ENCODE results near the gene VAC14.

DNA sequence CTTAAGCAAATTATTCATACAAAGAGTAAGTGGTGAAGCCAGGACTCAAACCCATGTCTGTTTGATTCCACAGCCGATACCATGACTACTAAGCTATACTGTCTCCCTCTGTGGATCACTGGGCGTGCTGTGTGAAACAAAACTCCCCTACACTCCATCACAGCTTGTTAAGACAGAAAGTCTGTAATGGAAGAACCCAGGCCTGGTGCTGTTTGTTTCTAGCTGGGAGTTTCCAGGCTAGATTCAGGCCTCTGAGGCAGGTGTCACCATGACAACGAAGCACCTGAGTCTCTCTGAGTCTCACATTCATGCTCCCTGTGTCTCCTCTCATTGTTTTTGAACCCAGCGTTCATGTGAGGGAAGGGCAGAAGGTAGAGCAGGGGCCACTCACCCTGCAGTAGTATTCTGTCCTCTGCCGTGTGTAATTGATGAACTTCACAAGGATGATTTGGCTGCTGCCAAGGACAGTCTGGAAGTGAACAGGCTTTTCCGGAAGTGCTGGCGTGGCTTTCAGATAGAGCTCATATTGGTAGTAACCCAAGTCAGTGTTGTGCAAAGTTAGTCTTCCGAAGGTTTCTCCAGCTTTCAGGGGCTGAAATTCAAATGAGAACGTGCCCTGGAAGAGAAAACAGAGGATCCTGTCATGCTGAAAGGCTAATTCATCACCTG is 8.6 kb upstream of the VAC14 start:
- TF ChIP-seq, protein P1, sequence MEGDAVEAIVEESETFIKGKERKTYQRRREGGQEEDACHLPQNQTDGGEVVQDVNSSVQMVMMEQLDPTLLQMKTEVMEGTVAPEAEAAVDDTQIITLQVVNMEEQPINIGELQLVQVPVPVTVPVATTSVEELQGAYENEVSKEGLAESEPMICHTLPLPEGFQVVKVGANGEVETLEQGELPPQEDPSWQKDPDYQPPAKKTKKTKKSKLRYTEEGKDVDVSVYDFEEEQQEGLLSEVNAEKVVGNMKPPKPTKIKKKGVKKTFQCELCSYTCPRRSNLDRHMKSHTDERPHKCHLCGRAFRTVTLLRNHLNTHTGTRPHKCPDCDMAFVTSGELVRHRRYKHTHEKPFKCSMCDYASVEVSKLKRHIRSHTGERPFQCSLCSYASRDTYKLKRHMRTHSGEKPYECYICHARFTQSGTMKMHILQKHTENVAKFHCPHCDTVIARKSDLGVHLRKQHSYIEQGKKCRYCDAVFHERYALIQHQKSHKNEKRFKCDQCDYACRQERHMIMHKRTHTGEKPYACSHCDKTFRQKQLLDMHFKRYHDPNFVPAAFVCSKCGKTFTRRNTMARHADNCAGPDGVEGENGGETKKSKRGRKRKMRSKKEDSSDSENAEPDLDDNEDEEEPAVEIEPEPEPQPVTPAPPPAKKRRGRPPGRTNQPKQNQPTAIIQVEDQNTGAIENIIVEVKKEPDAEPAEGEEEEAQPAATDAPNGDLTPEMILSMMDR (IDR thresholded peaks at IDR 0.05 in 2 of 3, conservative IDR thresholded peaks at IDR 0.05 in 1 of 3; ENCODE audit: borderline replicate concordance in 1 of 3, insufficient read depth in 1 of 3, low read depth in 2 of 3, low read length in 2 of 3): no peak
- TF ChIP-seq EZH2phosphoT487 (IDR thresholded peaks at IDR 0.05; ENCODE audit: borderline replicate concordance) (no peak), POLR2A (IDR thresholded peaks at IDR 0.05; ENCODE audit: borderline replicate concordance, extremely low read depth, insufficient read depth, insufficient read length) (no peak), EZH2 (IDR thresholded peaks at IDR 0.05) (no peak), JUND (IDR thresholded peaks at IDR 0.05) (no peak), RAD21 (IDR thresholded peaks at IDR 0.05; ENCODE audit: low read depth) (no peak), FOSL1 (IDR thresholded peaks at IDR 0.05; ENCODE audit: low read depth) (no peak), ATF3 (IDR thresholded peaks at IDR 0.05) (no peak), ZNF274 (IDR thresholded peaks at IDR 0.05; ENCODE audit: low read depth, low read length) (no peak), MAX (IDR thresholded peaks at IDR 0.05) (no peak)
- TF ChIP-seq, protein P2, sequence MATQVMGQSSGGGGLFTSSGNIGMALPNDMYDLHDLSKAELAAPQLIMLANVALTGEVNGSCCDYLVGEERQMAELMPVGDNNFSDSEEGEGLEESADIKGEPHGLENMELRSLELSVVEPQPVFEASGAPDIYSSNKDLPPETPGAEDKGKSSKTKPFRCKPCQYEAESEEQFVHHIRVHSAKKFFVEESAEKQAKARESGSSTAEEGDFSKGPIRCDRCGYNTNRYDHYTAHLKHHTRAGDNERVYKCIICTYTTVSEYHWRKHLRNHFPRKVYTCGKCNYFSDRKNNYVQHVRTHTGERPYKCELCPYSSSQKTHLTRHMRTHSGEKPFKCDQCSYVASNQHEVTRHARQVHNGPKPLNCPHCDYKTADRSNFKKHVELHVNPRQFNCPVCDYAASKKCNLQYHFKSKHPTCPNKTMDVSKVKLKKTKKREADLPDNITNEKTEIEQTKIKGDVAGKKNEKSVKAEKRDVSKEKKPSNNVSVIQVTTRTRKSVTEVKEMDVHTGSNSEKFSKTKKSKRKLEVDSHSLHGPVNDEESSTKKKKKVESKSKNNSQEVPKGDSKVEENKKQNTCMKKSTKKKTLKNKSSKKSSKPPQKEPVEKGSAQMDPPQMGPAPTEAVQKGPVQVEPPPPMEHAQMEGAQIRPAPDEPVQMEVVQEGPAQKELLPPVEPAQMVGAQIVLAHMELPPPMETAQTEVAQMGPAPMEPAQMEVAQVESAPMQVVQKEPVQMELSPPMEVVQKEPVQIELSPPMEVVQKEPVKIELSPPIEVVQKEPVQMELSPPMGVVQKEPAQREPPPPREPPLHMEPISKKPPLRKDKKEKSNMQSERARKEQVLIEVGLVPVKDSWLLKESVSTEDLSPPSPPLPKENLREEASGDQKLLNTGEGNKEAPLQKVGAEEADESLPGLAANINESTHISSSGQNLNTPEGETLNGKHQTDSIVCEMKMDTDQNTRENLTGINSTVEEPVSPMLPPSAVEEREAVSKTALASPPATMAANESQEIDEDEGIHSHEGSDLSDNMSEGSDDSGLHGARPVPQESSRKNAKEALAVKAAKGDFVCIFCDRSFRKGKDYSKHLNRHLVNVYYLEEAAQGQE (IDR thresholded peaks at IDR 0.05; ENCODE audit: low read depth): no peak
